ENCODE data around the gene LDAF1. TPM values are rescaled to one million over a fixed set of nuclear protein-coding genes. Genes with fewer than 3 reads are reported as not detected.

LDAF1 gene
- total and polyA plus RNA-seq, 2 of the 8 experiments (the other 6 are each of a cell fraction or from before 2014, with no cell fraction given) = 32.4 to 34.2 TPM

- TF ChIP-seq FOSL1 (IDR thresholded peaks at IDR 0.05; ENCODE audit: insufficient read depth, low read depth, low read length) (no peak), YY1 (IDR thresholded peaks at IDR 0.05; ENCODE audit: low read depth, low read length) (no peak), CTBP2 (IDR thresholded peaks at IDR 0.05; ENCODE audit: borderline replicate concordance, insufficient read depth, insufficient read length, low read length) (no peak), BRCA1 (IDR thresholded peaks at IDR 0.05; ENCODE audit: low read depth, low read length) (no peak), CBX8 (IDR thresholded peaks at IDR 0.05; ENCODE audit: borderline replicate concordance, low read depth, low read length) (no peak)
Observed at GRCh38 chr16:21145738-21146137, 12.7 kb upstream of the LDAF1 start (continued).

All from H1 (cell line).